HG02943 (cell line): ENCODE results near the gene CNOT1.

Experiments used
- ATAC-seq: cut with Tn5 transposase; IDR thresholded peaks from one replicate; pipeline ENCODE4 v1.9.1; 2021; ENCODE audit warnings: mild to moderate bottlenecking, low read depth, moderate library complexity; ENCODE audit not compliant: unreplicated experiment

Gene CNOT1

DNA sequence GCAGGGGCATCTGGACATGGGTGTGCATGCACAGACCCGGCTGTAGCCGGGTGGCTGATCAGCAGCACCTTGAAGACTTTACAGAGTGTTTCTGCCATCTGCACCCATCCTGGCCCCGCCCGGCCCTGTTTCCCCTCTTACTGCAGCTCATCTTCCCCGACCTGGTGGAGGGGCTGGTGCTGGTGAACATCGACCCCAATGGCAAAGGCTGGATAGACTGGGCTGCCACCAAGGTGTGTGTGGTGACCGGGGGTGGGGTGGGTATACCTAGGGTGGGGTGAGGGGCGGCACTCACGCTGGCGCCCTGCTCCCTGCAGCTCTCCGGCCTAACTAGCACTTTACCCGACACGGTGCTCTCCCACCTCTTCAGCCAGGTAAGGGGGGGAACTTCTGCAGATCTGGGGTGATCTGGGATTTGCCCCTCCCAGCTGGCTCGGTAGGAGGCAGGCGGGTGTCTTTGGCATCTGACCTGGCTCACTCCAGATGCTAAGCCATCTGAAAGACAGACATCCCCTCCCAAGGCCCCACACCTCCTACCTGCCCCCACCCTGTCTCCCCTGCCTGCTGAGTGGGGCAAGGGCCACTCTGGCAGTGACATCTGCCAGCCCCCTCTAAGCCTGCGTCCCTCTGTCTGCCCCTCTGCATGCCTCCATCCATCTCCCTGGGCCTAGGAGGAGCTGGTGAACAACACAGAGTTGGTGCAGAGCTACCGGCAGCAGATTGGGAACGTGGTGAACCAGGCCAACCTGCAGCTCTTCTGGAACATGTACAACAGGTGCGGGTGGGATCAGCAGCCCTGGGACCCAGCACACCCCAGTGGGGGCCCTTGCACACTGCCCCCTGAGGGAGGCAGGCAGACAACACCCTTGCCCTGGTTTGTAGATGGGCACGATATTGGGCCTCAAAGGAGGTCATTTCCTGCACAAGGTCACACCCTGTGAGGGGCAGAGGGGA lies 123.1 kb downstream of the CNOT1 start:
- ATAC-seq: no peak

DNA sequence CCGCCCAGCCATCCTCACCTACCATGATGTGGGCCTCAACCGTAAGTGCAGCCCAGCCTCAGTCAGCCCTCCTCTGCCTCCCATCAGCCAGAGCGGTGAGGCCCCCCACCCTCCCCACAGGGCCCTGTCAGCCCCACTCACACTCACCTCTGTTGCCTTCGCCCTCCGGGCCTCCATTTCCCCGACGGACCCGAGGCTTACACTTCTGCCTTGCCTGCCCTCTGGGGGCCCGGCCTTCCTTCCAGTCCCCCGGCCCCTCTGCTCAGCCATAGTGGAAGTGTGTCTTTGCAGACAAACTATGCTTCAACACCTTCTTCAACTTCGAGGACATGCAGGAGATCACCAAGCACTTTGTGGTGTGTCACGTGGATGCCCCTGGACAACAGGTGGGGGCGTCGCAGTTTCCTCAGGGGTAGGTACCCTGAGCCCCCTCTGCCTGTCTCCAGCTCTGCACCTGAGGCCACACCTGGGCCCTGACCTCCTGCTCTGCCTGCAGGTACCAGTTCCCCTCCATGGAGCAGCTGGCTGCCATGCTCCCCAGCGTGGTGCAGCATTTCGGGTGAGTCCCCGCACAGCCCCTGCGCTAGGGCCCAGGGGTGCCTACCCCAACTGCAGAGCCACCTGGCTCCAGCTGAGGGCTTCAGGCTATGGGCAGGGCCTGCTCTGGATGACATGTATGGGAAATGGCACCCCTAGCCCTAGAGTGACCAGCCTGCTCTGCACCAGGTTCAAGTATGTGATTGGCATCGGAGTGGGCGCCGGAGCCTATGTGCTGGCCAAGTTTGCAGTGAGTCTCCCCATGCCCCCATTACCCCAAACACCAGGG lies 125.5 kb downstream of the CNOT1 start:
- ATAC-seq: no peak

DNA sequence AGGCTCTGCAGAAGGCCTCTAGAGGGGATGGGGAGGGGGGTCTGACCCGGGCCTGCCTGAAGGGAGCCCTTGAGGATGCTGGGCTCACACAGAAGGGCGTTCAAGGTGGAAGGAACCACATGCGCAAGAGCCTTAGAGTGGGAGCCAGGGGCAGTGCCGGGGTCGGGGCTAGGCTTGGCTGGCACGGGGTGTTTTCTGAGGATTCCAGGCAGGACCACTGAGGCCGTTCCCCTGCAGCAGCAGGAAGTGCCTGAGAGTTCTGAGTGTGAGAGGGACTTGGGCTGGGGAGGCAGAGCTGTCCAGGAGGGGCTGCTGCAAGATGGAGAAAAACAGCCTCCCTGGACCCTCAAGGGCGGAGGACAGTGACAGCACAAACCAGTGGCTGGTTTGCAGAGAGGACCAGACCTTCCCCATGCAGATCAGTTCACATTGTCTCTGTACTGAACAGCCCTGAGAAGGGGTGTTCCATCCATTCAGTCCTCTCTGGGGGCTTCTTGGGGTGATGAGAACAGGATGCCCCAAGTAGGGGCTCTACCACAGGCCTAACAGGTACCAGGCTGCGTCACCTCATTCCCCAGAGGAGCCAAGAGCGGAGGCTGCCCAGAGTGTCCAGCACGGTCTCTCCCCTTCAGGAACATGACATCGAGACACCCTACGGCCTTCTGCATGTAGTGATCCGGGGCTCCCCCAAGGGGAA lies 126.3 kb downstream of the CNOT1 start:
- ATAC-seq: no peak

DNA sequence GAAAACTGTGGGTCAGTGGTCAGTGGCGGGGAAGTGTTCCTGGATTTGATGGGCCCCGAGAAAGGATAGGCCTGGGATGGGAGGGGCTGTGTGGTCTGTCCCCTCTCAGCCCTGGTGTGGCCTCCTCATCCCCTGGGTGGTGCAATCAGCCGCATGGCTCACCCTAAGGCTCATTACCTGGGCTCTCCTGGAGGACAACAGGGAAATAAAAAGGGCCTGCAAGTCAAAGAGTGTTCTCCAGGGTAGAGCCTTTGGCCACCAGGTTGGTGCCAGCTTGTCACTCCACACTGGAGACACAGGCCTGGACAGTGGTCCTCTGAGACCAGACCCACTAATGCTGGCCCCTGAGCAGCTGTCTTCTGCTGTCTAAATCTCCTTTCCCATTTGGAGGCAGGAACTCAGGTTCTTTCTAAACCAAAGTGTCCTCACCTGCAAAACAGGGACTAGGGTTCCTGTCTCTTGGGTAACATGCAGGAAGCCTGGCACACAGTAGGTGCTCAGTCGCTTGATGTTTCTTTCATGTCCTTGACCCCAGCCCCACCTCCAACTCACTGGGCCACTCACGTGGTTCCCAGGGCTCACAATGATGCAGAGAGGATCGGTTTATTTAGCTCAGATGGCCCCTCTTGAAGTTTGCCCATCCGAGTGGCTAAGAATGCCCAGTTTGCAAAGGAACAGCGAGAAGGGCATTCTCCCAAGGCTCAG lies 127.3 kb downstream of the CNOT1 start:
- ATAC-seq: no peak

DNA sequence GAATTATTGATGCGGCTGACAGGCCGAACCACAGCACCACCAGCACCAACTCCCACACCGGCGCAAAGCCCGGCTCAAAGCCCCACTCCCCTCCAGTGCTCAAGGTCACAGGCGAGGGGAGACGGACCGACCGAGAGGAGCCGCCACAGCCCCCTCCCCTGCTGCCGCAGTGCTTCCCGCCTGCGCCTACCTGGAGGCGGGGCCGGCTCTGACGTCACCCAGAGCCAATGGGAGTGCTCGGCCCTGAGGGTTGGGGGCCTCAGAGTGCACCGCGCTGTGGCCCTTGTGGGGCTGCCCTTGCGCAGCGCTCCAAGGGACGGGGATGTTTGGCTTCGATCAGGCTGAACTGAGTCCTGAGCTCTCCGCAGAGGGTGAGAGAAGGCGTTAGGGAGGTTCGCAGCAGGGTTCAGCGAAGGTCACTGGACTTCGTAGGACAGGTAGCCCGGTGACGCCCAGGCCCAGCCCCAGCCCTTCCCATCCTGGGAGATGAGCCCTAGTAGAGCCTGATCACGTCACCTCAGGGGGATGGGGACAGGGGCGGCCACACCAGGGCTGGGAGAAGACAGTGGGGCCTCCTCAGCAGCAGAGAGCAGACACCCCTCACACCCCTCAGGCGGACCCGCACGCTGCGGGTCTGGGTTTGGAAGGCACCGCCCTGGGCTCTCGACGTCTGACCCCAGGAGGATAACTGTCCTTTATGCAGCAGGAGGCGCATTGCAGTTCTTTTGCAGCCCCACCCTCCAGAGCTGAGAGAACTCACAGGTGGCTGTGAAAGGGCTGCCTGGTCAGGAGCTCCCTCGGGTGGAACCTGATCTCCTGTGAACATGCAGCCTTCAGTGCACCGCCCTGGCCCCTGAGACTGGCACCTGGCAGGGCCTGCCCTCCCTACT lies 128.1 kb downstream of the CNOT1 start:
- ATAC-seq: no peak

DNA sequence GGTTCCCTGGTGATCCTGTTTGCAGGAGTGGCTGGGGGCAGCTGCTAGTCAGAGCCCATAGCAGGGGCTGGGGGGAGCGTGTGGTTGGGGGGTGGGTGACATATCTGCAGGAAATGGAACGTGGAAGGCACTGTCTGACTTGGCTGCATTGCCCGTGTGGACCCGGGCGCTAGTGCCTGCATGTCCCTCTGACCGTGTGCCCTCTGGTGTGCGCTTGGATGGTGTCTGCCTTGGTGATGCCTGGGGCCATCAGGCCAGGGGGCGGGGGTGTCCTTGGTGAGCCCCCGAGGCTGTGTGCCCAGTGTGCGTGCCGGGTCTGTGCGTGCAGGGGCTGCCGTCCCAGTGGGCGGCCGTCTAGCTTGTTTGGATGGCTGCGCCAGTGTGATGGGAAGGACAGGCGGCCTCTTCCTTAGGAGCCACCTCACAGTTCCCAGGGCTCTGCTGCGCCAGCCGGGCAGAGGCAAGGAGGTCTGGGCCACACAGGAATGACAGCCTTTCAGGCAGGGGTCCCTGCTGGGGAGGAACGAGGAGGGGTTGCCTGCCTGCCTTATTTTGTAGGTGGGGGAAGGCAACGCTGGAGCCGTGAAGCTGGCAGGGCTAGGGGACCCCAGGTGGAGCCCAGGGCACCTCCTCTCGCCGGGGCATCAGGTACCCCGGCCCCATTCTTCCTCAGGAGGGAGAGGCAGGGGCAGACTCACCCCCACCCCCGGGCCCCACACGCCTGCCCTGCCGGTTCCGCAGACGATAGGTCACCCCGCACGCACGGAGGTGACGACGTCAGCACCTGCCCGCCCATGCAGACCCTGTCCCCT lies 129.0 kb downstream of the CNOT1 start:
- no peak for ATAC-seq

DNA sequence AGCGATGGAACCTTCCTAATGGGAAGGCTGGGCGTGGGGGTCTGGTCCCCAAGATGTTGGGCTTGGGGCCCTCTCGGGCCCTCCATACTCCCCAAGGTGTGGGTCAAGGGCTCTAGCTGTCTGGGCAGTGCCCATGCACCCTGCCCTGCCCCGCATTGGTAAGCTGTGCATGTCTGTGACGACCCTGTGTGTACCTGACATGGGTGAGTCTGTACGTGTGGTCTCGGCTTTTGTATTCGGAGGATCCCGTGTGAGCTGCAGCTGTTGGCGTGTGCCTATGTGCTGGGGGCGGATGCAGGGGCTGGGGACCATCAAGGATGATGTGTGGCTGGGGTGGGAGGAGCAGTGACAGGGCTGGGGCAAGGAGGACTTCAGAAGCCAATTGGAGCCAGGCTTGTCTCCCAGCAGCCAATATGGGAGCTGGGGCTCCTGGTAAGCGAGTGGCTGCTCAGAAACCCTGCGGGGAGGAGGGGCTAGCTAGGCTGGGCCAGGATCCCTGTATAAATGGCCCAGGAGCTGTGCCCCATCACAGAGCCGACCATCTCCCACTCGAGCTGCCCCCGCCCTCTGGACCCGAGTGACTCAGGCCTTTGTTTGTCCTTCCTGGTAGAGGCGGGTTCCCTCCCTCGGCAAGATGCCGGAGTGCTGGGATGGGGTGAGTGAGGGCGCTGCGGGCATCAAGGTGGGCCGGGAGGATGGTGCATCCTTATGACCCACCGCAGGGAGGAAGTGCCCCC lies 129.8 kb downstream of the CNOT1 start, which contains the start of gene NDRG4:
TSS of gene NDRG4 (plus strand) at position 529 of the 737 bp plus-strand sequence. CDS start at position 635, 106 bp downstream.
- ATAC-seq: no peak

DNA sequence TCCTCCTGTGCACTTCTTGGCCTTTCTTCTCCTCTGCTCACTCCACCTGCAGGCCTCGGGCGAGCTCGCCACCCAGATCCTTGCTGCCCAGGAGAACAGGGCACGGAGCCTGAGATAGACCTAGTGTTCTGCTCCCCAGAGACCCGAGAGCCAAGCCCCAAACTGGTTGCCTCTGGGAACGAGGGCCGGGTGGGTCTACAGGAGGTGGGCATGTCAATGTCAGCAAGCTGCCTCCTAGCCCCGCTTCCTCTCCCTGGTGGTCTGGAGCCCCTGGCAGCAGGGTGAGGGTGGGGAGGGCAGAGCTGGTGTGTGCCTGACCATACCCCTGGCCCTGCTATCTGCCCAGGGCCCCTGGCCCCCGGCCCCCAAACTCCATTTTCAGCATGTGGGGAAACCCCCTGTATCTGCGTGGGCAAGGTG lies 130.5 kb downstream of the CNOT1 start:
- no peak for ATAC-seq

DNA sequence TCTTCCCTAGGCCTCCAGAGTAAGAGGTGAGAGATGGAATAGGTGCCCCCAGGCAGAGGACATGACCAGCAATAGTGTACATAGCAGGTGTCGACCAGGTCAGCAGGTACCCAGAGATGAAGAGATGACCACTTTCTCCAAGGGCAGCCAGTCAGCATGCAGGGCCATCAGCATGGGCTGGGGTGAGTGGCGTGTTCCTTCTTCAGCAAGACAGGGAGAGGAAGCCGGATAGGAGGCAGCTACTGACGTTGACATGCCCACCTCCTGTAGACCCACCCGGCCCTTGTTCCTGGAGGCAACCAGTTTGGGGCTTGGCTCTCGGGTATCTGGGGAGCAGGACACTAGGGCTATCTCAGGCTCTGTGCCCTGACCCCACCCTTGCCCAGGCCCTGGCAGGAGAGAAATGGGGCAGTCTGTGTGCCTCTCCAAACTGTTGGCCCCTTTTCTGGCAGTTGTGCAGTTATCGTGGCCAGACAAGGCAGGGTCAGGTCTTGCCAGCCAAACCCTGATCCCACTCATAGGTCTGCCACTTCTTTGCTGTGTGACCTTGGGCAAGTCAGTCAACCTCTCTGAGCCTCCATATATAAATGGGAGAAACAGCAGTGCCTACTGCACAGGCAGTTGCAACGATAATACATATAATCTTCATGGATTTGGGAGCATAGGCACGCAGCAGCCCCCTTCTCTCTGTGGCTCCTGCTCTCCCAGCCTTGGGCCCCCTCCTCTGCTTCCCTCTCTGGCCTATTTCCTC lies 131.1 kb downstream of the CNOT1 start:
- ATAC-seq: no peak

DNA sequence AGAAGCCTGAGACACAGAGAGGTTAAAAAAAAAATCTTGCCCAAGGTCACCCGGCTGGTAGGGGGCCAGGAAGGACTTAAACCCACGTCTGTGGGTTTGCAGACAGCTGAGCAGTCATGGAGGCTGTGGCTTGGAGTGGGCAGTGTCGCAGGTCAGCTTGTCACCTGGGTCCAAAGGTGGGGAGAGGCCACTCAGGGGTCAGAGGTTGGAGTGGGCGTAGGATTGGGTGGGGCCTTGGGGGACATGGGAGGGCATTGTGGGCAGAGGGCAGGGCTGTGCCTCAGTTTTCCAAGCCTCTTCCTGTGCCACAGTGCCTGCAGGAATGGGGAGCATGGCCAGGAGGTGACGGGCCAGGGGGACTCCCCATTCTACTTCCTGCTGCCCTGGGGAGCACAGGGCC lies 131.7 kb downstream of the CNOT1 start:
- ATAC-seq: no peak

DNA sequence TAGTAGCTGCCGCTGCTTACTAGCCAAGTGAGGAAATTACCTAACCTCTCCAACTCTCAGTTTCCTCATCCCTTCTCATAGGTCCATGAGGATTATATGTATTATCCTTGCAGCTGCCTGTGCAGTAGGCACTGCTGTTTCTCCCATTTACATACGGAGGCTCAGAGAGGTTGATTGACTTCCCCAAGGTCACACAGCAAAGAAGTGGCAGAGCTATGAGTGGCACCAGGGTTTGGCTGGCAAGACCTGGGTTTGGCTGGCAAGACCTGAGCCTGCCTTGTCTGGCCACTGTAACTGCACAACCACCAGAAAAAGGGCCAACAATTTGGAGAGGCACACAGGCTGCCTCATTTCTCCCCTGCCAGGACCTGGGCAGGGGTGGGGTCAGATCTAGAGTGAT lies 132.2 kb downstream of the CNOT1 start:
- ATAC-seq: no peak

DNA sequence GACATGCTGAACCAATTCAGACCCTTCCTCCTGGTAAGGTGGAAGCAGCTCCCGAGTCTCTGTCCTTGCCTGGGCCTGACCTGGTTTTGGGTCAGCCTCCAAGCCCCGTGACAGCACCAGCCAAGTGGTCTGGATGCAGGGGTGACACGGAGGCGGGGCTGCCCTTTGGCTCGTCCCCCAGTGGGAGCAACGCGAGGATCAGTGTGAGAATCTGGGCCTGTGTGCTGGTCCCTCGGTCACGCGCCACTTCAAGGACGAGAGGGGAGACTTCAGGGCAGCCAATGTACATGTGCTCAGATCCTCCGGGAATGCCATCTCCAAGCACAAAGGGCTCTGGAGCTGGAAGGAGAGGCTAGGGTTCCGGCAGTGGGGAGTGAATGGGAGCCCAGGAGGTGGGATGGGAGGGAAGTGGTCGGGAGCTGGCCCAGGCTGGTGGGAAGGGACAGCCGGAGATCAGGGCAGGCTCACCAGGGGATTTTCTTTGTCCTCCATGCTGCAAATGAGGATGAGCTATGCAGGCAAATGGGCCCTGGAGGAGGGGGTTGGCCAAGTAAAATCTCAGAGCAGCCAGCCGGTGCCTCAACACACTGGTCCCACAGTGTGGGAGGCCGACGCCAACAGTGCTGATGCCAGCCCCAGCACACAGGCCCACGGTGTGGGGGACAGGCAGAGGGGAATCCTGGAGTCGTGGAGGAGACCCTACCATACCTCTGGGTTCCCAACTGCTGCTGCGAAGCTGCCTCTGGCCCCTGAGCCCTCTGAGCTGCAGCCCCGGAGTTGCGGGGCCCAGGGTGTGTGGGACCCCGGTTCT lies 133.9 kb downstream of the CNOT1 start:
- ATAC-seq: no peak

DNA sequence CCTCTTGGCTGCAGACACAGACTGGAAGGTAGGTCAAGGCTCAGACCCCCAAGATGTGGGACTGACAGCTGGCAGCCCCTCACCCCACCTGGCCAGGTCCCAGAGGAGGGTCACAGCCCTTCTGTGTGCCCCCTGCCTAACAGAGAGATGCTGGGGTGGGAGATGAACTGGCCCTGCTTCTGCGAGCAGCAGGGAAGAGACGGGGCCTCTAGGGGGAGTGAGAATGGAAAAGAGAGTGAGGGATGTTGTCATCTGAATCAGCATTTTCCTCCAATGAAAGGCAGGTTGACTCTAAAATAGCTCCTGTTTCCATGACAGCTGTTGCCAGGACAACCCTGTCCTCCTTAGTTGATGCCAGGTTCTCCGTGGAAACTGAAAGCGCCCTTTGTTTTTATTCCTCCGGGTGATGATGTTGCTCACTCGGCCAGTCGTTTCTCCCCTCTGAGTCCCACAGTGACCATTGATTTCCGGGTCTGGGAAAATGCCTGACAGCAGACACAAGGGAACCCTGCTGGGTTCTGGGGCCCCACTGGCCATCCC lies 134.6 kb downstream of the CNOT1 start:
- ATAC-seq: no peak

DNA sequence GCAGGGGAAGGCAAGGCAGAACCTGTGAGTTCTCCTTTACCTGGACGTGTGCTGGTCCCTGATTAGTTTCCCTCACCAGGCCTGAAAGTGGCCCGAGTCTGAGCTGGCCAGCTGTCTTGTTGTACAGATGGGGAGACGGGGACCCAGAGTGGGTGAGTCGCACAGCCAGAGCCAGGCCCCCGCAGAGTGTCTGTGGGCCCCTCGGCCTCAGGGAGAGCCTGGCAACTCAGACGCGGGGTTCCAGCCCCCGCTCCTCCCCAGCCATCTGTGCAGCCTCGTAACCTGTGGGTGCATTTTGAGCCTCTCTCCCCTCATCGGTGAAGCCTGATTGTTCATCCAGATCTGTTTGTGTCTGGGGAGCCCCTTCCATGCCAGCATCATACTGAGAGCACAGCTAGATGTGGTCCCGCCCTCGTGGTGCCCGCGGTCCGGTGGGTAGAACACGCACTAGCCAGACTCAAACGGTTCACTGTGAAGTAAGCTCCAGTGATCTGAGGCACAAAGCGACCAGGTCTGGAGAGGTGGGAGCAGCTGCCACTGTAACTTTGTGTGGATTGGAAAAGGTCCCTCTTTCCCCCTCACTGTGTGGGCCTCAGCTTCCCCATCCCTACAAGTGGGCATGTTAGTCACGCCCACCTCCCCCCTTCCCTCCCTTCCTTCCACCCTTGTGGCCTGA lies 135.7 kb downstream of the CNOT1 start:
- ATAC-seq: no peak

DNA sequence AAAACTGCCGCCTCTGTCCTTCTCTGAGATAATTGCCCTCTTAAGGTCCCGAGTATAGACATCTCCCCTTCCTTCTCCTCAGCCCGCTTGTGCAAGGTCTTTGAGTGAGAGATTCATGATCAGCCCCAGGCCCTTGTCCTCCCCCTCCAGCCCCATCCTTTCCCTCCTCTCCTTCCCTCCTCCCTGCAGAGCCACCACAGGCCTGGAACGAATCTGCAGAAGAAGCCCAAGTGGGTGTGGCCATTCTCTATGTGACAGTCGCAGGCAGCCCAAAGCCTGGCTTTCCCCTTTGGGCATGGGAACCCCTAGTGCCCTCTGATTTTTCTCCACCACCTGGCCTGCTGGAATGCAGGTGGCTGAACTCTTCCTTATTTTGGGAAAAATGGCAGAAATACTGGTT lies 136.9 kb downstream of the CNOT1 start:
- no peak for ATAC-seq
